ENCODE data around the gene GJB5.

- TF ChIP-seq, protein P1, sequence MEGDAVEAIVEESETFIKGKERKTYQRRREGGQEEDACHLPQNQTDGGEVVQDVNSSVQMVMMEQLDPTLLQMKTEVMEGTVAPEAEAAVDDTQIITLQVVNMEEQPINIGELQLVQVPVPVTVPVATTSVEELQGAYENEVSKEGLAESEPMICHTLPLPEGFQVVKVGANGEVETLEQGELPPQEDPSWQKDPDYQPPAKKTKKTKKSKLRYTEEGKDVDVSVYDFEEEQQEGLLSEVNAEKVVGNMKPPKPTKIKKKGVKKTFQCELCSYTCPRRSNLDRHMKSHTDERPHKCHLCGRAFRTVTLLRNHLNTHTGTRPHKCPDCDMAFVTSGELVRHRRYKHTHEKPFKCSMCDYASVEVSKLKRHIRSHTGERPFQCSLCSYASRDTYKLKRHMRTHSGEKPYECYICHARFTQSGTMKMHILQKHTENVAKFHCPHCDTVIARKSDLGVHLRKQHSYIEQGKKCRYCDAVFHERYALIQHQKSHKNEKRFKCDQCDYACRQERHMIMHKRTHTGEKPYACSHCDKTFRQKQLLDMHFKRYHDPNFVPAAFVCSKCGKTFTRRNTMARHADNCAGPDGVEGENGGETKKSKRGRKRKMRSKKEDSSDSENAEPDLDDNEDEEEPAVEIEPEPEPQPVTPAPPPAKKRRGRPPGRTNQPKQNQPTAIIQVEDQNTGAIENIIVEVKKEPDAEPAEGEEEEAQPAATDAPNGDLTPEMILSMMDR (conservative IDR thresholded peaks at IDR 0.05 in 1 of 2, IDR thresholded peaks at IDR 0.05 in 1 of 2; ENCODE audit: extremely low read depth in 1 of 2, insufficient read depth in 1 of 2, low read depth in 1 of 2, low read length in 2 of 2): no peak
- TF ChIP-seq EZH2 (IDR thresholded peaks at IDR 0.05; ENCODE audit: borderline replicate concordance, low read length): no peak
These were observed 28.0 kb upstream of the GJB5 start for GRCh38 chr1:34726861-34727260.
